NCI-H524 (cell line): ENCODE measurements around the gene RPAIN.
A peak's percentile ranks its signal among the peaks of the same experiment; 100 is the strongest.

Experiments used
- DNase-seq, 2 experiments: peaks; one replicate each; lab custom pipeline; 2025; lab: John Stamatoyannopoulos, UW

RPAIN gene, protein sequence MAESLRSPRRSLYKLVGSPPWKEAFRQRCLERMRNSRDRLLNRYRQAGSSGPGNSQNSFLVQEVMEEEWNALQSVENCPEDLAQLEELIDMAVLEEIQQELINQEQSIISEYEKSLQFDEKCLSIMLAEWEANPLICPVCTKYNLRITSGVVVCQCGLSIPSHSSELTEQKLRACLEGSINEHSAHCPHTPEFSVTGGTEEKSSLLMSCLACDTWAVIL

DNA sequence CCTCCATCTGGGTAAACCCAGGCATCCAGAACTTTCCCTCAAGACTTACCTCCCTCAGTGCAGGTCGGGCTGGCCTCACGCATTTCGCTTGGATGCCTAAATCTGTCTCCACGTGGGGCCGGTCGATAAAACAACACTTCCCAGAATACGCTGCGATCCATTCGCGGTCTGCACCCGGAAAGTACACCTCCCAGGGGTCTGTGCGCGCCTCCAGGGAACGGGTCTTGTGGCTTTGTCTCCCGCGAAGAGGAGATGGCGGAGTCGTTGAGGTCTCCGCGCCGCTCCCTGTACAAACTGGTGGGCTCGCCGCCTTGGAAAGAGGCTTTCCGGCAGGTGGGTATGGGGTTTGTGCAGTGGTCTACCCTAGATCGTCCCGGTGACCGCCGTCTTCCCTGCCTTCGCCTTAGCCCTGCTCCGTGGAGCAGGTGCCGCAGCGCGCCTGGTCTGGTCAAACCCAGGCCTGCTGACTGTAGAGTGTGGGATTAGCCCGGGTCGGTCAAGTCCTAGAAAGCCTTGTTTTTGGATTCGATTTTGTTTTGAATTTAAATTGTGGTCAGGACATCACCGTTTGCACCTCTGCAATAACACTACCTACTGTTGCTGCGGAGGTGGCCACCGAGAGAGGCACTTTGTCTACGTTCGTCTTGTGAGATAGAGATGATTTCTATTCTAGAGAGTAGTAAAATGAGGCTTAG, at the start of gene RPAIN:
RPAIN (plus strand) TSS at position 224 of the 695 bp plus-strand sequence; CDS start at position 253, 29 bp downstream.
- DNase-seq, result peak; percentile 77 to 86

DNA sequence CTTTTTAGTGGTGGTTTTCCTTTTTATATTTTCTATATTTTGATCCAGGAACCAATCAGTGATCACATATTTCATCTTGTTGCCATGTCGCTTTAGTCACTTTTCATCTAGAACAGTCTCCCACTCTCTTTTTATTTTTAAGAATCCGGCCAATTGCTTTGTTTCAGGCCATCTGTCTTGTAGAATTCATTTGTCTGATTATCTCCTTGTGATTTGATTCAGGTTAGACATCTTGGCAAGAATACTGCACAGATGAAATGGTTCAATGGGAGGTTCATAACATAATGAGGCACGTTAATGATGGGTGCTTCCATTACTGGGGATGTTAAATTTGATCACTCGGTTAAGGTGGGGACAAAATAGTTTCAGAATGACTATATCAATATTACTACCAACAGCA, 49.6 kb upstream of the RPAIN start:
- no peak for DNase-seq

GRCh38 chr17:5373112-5373511, 46.9 kb upstream of the RPAIN start:
- no peak for DNase-seq

DNA sequence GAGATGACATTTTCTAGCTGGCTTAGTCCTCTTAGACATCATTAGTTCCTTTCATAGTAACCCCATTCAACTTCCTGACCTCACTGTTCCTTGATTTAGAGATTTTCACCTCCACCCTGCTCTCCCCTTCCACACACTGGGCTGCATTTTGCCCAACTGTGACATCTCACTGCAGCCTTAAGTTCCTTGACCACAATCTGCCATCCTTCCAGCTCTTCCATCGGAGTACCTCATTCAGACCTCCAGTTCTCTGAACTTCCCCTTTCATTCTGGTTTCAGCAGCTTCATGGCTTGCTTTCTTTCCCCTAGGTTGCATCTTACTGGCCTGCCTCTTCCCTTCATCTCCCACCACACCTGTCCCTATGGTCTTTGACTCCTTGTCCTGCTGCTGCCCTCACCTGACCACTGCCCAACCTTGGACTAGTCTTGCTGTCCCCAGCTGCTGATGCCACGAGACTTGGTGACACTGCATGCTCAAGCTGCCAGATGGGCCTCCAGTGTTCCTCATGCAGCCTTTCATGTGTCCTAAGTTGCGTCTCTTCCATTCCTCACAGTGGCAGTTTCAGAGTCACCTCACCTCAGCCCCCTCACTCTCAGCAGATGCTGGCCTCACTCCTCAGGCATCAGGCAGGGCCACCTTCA, 41.3 kb upstream of the RPAIN start:
- no peak for DNase-seq

DNA sequence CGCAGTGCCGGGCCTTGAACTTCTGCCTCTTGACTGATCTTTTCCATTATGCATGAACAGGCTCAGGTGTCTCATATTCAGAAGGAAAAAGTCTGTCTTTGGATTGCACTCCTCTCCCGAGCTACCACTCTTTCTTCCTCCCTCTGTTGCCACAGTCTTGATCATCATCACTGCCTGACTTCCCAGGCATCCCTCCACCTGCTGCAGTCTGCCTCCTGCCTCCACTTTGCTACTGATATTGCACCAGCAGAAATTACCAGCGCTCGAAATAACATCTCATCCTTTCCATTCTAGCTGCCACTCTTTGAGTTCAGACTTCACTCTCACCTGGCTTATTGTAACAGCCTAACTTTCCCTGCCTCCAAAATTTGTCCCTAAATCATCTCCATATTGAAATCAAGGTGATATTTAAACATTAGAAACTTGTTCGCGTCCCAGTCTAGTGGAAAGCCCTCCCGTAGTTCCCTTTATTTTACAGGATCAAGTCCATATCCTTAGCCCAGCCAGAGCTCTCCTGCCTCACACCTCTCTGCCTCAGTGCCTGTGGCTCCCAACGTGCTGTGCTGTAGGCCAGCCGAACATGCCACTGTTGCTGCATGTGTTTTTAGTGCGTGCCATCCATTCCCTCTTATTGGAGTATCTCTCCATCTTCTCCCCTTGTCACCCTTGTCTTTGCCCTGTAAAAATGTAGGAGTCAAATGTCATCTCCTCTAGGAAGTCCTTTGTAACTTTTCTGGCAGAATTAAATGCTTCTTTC, 40.5 kb upstream of the RPAIN start:
- no peak for DNase-seq

DNA sequence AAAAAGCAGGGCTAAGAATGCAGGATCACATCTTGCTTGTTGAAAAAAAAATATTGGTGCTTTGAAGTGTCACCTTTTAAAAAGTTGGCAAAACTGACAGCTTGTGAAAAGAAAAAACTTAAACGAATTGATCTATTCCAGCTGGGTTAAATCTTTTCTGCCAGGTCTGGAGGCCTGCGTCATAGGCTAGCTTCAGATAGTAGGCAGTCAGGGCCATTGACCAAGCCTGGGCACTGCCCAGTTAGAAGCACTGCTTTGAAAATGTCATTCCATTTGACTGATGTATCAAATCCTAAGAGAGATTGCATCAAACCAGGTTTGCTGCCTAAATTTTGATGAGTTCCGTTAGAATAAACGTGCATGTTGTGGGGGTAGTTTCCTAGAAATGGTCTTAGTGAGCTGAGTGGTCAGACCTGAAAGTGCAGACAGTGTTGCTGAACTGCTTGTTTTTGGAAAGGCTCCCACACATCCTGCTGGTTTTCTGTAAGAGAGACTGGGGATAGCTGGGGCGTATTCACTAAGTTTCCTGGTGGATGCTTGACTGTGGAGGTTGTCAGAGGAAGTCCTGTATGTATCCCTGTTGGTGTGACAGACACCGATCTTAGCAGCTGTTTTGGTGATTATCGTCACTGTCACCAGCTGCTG, 39.4 kb upstream of the RPAIN start:
- DNase-seq, result peak in 1 of 2 experiments; percentile 44

DNA sequence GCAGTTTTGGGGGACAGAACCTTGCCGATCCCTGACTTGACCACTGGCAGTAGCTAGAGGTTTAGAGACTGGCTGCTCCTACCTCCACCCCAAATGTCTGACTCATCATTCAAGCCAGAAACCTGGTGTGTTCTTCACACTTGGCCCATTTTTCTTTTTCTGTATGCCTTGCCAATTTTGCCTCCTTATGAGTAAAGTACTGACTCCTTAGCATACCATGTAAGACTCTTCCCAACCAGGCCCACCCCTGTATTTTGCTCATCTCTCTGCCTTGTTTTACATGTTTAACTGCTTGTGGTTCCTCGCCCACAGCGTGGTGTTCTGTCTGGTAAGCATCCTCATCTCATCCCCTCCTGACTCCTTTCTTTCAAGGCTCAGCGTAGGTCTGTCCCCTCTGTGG, 38.4 kb upstream of the RPAIN start:
- DNase-seq, result no peak

- no peak for DNase-seq
Measured at GRCh38 chr17:5391678-5392077, 28.3 kb upstream of the RPAIN start.

- no peak for DNase-seq
Measured at GRCh38 chr17:5396612-5397011, 23.4 kb upstream of the RPAIN start.

GRCh38 chr17:5399767-5400166, 20.2 kb upstream of the RPAIN start:
- DNase-seq, result no peak

- DNase-seq, result no peak
Measured at GRCh38 chr17:5405400-5405799, 14.6 kb upstream of the RPAIN start.

- no peak for DNase-seq
Measured at GRCh38 chr17:5408186-5408585, 11.8 kb upstream of the RPAIN start.

- DNase-seq, result no peak
Measured at GRCh38 chr17:5410594-5411272, 9.2 kb upstream of the RPAIN start.

DNA sequence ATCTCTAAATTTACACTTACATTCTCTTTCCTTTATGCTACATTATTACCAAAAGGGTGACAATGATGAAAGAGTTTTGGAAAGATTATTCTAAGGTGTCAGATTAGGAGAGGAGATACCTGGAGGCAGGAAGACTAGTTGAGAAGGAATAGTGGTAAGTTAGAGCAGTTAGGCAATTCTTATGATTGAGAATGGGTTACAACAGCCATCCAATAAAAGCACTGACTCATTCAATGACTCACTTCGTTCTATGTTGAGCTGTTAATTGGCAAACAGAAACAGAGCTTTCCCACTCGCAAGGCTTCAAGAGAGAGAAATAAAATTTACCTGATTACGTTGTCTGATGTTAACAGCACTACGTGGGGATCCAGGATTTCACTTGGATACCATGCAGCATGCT, 6.3 kb upstream of the RPAIN start:
- no peak for DNase-seq

GRCh38 chr17:5416901-5417300, 3.1 kb upstream of the RPAIN start:
- no peak for DNase-seq

GRCh38 chr17:5418858-5419355, 1.1 kb upstream of the RPAIN start:
- peak in 1 of 2 experiments; percentile 21 for DNase-seq

GRCh38 chr17:5419356-5419958, 525 bp upstream of the RPAIN start, which contains the start of gene NUP88:
TSS of gene NUP88 (minus strand) at chr17:5419662. CDS start at chr17:5419650, 12 bp downstream.
- peak; percentile 86 to 96 for DNase-seq

DNA sequence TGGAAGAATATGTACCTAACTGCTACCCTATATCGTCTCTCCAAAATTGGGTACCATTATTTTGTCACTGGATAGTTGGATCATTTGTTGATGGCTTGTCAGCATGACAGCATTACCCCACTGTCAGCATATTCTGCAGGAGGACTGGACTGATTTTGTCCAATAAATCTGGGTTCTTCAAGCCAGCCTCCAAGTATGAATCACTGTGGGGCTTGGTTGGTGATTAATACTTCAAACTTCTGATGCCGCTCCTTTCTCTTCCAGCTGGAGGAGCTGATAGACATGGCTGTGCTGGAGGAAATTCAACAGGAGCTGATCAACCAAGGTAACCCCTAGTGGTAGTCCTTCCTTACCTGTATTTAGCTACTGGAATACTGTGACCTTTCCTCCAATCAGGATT, 2.5 kb downstream of the RPAIN start:
- DNase-seq, result no peak

- no peak for DNase-seq
Measured at GRCh38 chr17:5424909-5425308, 4.9 kb downstream of the RPAIN start.

GRCh38 chr17:5425826-5426225, 5.8 kb downstream of the RPAIN start:
- no peak for DNase-seq
